K562 (cell line): ENCODE results near the gene IZUMO4. TPM values are rescaled to one million over a fixed set of nuclear protein-coding genes. Genes with fewer than 3 reads are reported as not detected.

ENCODE experiments used
- ARHGAP35 ChIP-seq: fragments of 450-650 bp; IDR thresholded peaks from 2 replicates; pipeline ENCODE4 v1.6.1; 2018; ENCODE audit not compliant: partially characterized antibody
- ARID2 ChIP-seq: fragments of 450-650 bp; IDR thresholded peaks from 2 replicates; pipeline ENCODE4 v1.6.1; 2017; ENCODE audit warnings: antibody characterized with exemption, mild to moderate bottlenecking
- CBX5 ChIP-seq: IDR thresholded peaks from 2 replicates; pipeline ENCODE4 v1.6.1; 2014; ENCODE audit warnings: low read depth, borderline replicate concordance
- CC2D1A ChIP-seq: fragments of 450-650 bp; IDR thresholded peaks from 2 replicates; pipeline ENCODE4 v1.6.1; 2017; ENCODE audit warnings: mild to moderate bottlenecking
- CREB3 ChIP-seq: fragments of 450-650 bp; conservative IDR thresholded peaks from 2 replicates; pipeline ENCODE4 v1.6.1; 2016; ENCODE audit warnings: missing genetic modification characterization, low read depth, mild to moderate bottlenecking, missing compliant biosample characterization, moderate library complexity
- ETV5 ChIP-seq: sonication (generic); formaldehyde crosslinking; IDR thresholded peaks from 2 replicates; pipeline ENCODE4 v1.4.0; 2020; ENCODE audit warnings: low read depth, mild to moderate bottlenecking, missing genetic modification reagents
- NBN ChIP-seq: fragments of 450-650 bp; IDR thresholded peaks from 2 replicates; pipeline ENCODE4 v1.6.1; 2016; ENCODE audit warnings: low read depth, mild to moderate bottlenecking
- NCOA6 ChIP-seq: fragments of 450-650 bp; IDR thresholded peaks from 2 replicates; pipeline ENCODE4 v1.6.1; 2017; ENCODE audit warnings: mild to moderate bottlenecking
- NCOR1 ChIP-seq: fragments of 450-650 bp; IDR thresholded peaks from 2 replicates; pipeline ENCODE4 v1.6.1; 2016; ENCODE audit warnings: mild to moderate bottlenecking, moderate library complexity
- RBM15 ChIP-seq: fragments of 200-400 bp; formaldehyde crosslinking; IDR thresholded peaks from 2 replicates; pipeline ENCODE4 v1.6.1; 2018; ENCODE audit warnings: mild to moderate bottlenecking, low read length, moderate library complexity; ENCODE audit not compliant: insufficient read depth
- SRF ChIP-seq, 2 experiments: fragments of 250-450, 450-650 bp in 1 of 2; sonication (Bioruptor Pico) in 1 of 2; sonication (generic) in 1 of 2; formaldehyde crosslinking; IDR thresholded peaks; 2 replicates each; pipeline versions ENCODE4 v1.5.0 to v1.5.1; 2020 to 2022; ENCODE audit warnings: mild to moderate bottlenecking in 1 of 2, missing genetic modification reagents in 1 of 2
- ZBTB7A ChIP-seq: IDR thresholded peaks from 2 replicates; pipeline ENCODE4 v1.6.1; 2011; ENCODE audit warnings: low read depth, mild to moderate bottlenecking, low read length, moderate library complexity, borderline replicate concordance; ENCODE audit not compliant: control insufficient read depth
- ZNF740 ChIP-seq, 3 experiments: fragments of 200-800 bp in 1 of 3; sonication (Bioruptor generic) in 1 of 3; sonication (generic) in 1 of 3; formaldehyde crosslinking in 1 of 3; IDR thresholded peaks; 2 replicates each; pipeline versions ENCODE4 v1.6.1 to v1.8.0; 2016 to 2022; ENCODE audit warnings: mild to moderate bottlenecking in 2 of 3, missing compliant biosample characterization in 2 of 3, missing genetic modification characterization in 2 of 3, missing genetic modification reagents in 1 of 3
- polyA plus RNA-seq, 8 experiments: library from polyadenylated mRNA; depleted of rRNA in 4 of 8; stranded (reverse) in 5 of 8; unstranded in 3 of 8; fragments of >200 nt; fragmentation: Nextera tagmentation in 2 of 8; fragmentation: Illumina TruSeq in 1 of 8; extraction: Ambion mirVana in 2 of 8; extraction: Trizol in 1 of 8; gene quantifications; 2 replicates each; pipeline versions ENCODE4 v1.2.1 to v1.2.3, GENCODE V29; 2011 to 2014; ENCODE audit warnings: inconsistent platforms in 1 of 8, missing spikeins in 1 of 8
- total RNA-seq, 7 experiments: library from RNA; depleted of rRNA in 6 of 7; stranded (reverse); fragments of >200 nt in 6 of 7; fragmentation: Illumina TruSeq in 2 of 7; extraction: Trizol in 2 of 7; gene quantifications; 2 replicates each; pipeline versions ENCODE4 v1.2.1 to v1.2.3, GENCODE V29; 2011 to 2021; ENCODE audit warnings: low replicate concordance in 1 of 7

Gene IZUMO4
- total and polyA plus RNA-seq, 9 of the 15 experiments (the other 6 are each of a cell fraction or from before 2014, with no cell fraction given), result 0.07 to 3.9 (median 1.2) TPM

GRCh38 chr19:2087621-2088100 is 9.1 kb upstream of the IZUMO4 start (continued):
- 0 out of 2 replicates have a peak, but pooled peaks have one; percentile 53 for TF ChIP-seq ZNF740 (CRISPR knock-in tag; IDR thresholded peaks at IDR 0.05)
- no peak for TF ChIP-seq ZNF740 (tag; IDR thresholded peaks at IDR 0.05)
- TF ChIP-seq ARID2, result no peak
- TF ChIP-seq SRF (CRISPR knock-in tag; IDR thresholded peaks at IDR 0.05), result 0 out of 4 replicates have a peak, but pooled peaks of 1 of the 2 experiments have one; percentile 25
- peak; percentile 54; the same call in 1 of the 2 replicates for TF ChIP-seq ZBTB7A
- no peak for TF ChIP-seq NBN
- no peak for TF ChIP-seq ARHGAP35
- TF ChIP-seq NCOR1, result no peak
- TF ChIP-seq RBM15, result no peak
- TF ChIP-seq ETV5, result peak; percentile 37; the same call in 1 of the 2 replicates
- TF ChIP-seq CBX5, result 0 out of 2 replicates have a peak, but pooled peaks have one; percentile 6
- TF ChIP-seq CREB3, result no peak
- no peak for TF ChIP-seq NCOA6
- no peak for TF ChIP-seq CC2D1A
